Kidney (tissue), 14 donors: ENCODE data around the gene BTBD9. TPM values are rescaled to one million over a fixed set of nuclear protein-coding genes. Genes with fewer than 3 reads are reported as not detected.

Experiments used
- DNase-seq, 5 donors: peaks; one replicate each; pipeline ENCODE4 v3.0.0-alpha.2; 2013 to 2020
- FAIRE-seq: peaks from 2 replicates; lab custom pipeline; 2012; peaks lifted over from hg19 to GRCh38; lab: Jason Lieb, UNC
- H3K27ac ChIP-seq, 2 donors: one replicate each; pipeline ENCODE4 v1.7.0; 2013; ENCODE audit warnings: low read depth in 2 of 2, low read length in 2 of 2, inconsistent platforms in 1 of 2
- H3K27me3 ChIP-seq: one replicate; pipeline ENCODE4 v1.7.1; 2013; ENCODE audit warnings: low read length, inconsistent platforms; ENCODE audit not compliant: control insufficient read depth, insufficient read depth
- H3K36me3 ChIP-seq, 3 donors: one replicate each; pipeline versions ENCODE4 v1.7.0 to v1.7.1; 2013; ENCODE audit warnings: low read length in 3 of 3, control low read depth in 1 of 3, inconsistent platforms in 1 of 3; ENCODE audit not compliant: insufficient read depth in 3 of 3, control insufficient read depth in 2 of 3
- H3K4me1 ChIP-seq, 3 donors: one replicate each; pipeline versions ENCODE4 v1.7.0 to v1.7.1; 2013; ENCODE audit warnings: low read length in 3 of 3, inconsistent platforms in 1 of 3, low read depth in 1 of 3; ENCODE audit not compliant: control insufficient read depth in 2 of 3, insufficient read depth in 2 of 3
- H3K4me3 ChIP-seq, 3 donors: one replicate each; pipeline versions ENCODE4 v1.7.0 to v1.8.1; 2013; ENCODE audit warnings: low read length in 3 of 3, control low read depth in 1 of 3, inconsistent platforms in 1 of 3
- H3K9ac ChIP-seq, 3 donors: one replicate each; pipeline versions ENCODE4 v1.7.0 to v1.7.1; 2013; ENCODE audit warnings: low read length in 3 of 3, control low read depth in 1 of 3, inconsistent platforms in 1 of 3
- H3K9me3 ChIP-seq, 3 donors: one replicate each; pipeline versions ENCODE4 v1.7.0 to v1.7.1; 2013; ENCODE audit warnings: low read length in 3 of 3, control low read depth in 1 of 3, inconsistent platforms in 1 of 3; ENCODE audit not compliant: control insufficient read depth in 2 of 3, insufficient read depth in 1 of 3
- CTCF ChIP-seq: IDR thresholded peaks from 3 replicates; pipeline ENCODE4 v1.5.1; 2012; ENCODE audit warnings: mild to moderate bottlenecking, moderate library complexity, borderline replicate concordance; ENCODE audit not compliant: insufficient read depth; ENCODE audit errors: extremely low read depth
- intact Hi-C: fragments of 100-400 bp; cut with DNase I; formaldehyde crosslinking; loops from one replicate; pipeline ENCODE4 v1.11.1; 2022
- polyA plus RNA-seq: library from polyadenylated mRNA; stranded (reverse); fragments of 350-450 nt; fragmentation: Illumina TruSeq; extraction: RNeasy Lipid Tissue Mini Kit (QIAGEN cat#74804); gene quantifications from one replicate; pipeline ENCODE4 v1.2.3, GENCODE V29; 2014; ENCODE audit warnings: low read depth, low replicate concordance; ENCODE audit not compliant: insufficient read depth
- total RNA-seq: library from RNA; stranded (reverse); fragmentation: NEBNext Ultra II Directional; extraction: Animal tissue kit (Norgen Biotek cat#: 25700); gene quantifications from one replicate; pipeline ENCODE4 v1.2.1, GENCODE V29; 2021
- donor health status: control.
- donor health status: control.
- donor health status: control.
- donor health status: control.
- donor health status: control.
- donor health status: DM: yes; HTN: yes; CAD: no.
- donor health status: Normal renal cell carcinoma (clear cell type).

The BTBD9 gene
- total and polyA plus RNA-seq, 2 donors from 2014 or later = 4.2 to 29.9 TPM

DNA sequence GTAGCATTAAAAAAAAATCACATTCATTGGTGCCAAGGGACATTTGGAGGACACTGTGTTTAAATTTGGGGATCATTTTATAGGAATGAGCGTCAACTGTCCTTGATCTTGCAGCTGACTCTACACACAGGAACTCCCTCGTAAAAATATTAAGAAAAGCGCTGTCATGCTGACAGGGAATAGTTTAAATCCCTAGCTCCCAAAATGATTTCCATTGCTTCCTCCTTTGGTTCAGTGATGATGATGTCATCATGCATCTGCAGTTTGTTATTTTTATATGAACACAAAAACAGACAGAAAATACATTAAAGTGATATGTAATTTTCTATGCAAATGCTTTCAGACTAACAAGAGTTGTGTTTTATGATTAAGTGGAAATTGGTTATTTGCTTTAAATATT, 275.6 kb downstream of the BTBD9 start:
- H3K4me3 ChIP-seq = no peak overlapping the region
- DNase-seq = no peak
- H3K27me3 ChIP-seq = no peaks in the 10 kb centered on the region
- no peak overlapping the region for H3K27ac ChIP-seq
- no peaks in the 10 kb centered on the region for H3K4me1 ChIP-seq
- H3K9me3 ChIP-seq = no peaks in the 10 kb centered on the region
- no peak for FAIRE-seq
- TF ChIP-seq CTCF = no peak
- H3K9ac ChIP-seq = no peak overlapping the region
- intact Hi-C loops = no loop called here
- no peaks in the 10 kb centered on the region for H3K36me3 ChIP-seq

DNA sequence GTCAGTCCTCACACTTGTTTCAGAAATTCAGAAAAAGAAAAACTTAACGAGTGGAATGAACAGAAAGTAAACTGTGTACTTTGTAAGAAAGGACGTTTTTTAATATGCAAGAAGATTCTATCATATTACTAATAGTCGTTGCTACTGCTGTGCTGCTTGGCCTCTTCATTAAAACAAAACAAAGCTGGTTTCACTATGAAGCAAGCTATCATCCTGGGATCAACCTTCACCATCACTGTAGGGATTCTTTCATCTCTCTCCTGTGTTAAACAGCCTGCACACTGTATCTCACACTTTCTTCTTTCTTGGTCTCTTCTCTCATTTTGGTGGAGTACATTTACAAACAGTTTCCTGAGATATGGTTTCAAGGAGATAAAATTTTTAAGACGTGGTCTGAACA, 284.2 kb downstream of the BTBD9 start:
- Histone ChIP-seq H3K36me3 (no peaks in the 10 kb centered on the region), H3K4me3 (no peak overlapping the region), H3K9ac (no peak overlapping the region), H3K27me3 (no peaks in the 10 kb centered on the region), H3K4me1 (peaks cover 0 to 1% (median 0%) of the 10 kb centered on the region in 3 donors), H3K9me3 (no peaks in the 10 kb centered on the region), H3K27ac (no peak overlapping the region)
- no peak for DNase-seq
- no peak for FAIRE-seq
- intact Hi-C loops = no loop called here
- TF ChIP-seq CTCF = no peak

GRCh38 chr6:38354905-38355304, 284.8 kb downstream of the BTBD9 start:
- DNase-seq = no peak
- intact Hi-C loops = no loop called here
- H3K9ac ChIP-seq = no peak overlapping the region
- no peaks in the 10 kb centered on the region for H3K36me3 ChIP-seq
- peaks cover 0 to 7% (median 0%) of the 10 kb centered on the region in 3 donors for H3K4me1 ChIP-seq
- TF ChIP-seq CTCF = no peak
- no peak overlapping the region for H3K27ac ChIP-seq
- no peak for FAIRE-seq
- no peaks in the 10 kb centered on the region for H3K9me3 ChIP-seq
- no peak overlapping the region for H3K4me3 ChIP-seq
- H3K27me3 ChIP-seq = no peaks in the 10 kb centered on the region

- peaks cover 0 to 7% (median 0%) of the 10 kb centered on the region in 3 donors for H3K4me1 ChIP-seq
- H3K36me3 ChIP-seq = no peaks in the 10 kb centered on the region
- no peaks in the 10 kb centered on the region for H3K9me3 ChIP-seq
- intact Hi-C loops = no loop called here
- TF ChIP-seq CTCF = no peak
- no peak overlapping the region for H3K9ac ChIP-seq
- H3K4me3 ChIP-seq = no peak overlapping the region
- DNase-seq (no peak), FAIRE-seq (no peak)
- H3K27me3 ChIP-seq = no peaks in the 10 kb centered on the region
- H3K27ac ChIP-seq = no peak overlapping the region
These were observed 285.7 kb downstream of the BTBD9 start for GRCh38 chr6:38354037-38354381.
